Kidney epithelial cell (primary cell): Measurements from ENCODE around the gene LARP1. TPM values are rescaled to one million over a fixed set of nuclear protein-coding genes. Genes with fewer than 3 reads are reported as not detected.

Source experiments
- DNase-seq: peaks from one replicate; pipeline ENCODE4 v3.0.0-alpha.2; 2010; ENCODE audit warnings: low read depth
- H3K27me3 ChIP-seq: 2 replicates; pipeline ENCODE4 v1.6.0; 2011; ENCODE audit warnings: low read length; ENCODE audit not compliant: control insufficient read depth, insufficient read depth
- H3K36me3 ChIP-seq: 2 replicates; pipeline ENCODE4 v1.5.1; 2011; ENCODE audit warnings: low read length; ENCODE audit not compliant: control insufficient read depth, insufficient read depth
- H3K4me3 ChIP-seq: 2 replicates; pipeline ENCODE4 v1.5.1; 2011; ENCODE audit warnings: low read depth, mild to moderate bottlenecking, control low read depth, low read length
- CTCF ChIP-seq: IDR thresholded peaks from 2 replicates; pipeline ENCODE4 v1.5.1; 2011; ENCODE audit warnings: mild to moderate bottlenecking, moderate library complexity, low read length, control low read depth, inconsistent platforms; ENCODE audit not compliant: insufficient read depth, poor library complexity, severe bottlenecking
- total RNA-seq: library from RNA; depleted of rRNA; stranded (reverse); fragments of >200 nt; gene quantifications from 2 replicates; pipeline ENCODE4 v1.2.3, GENCODE V29; 2015

The LARP1 gene
- total RNA-seq, 1 donor from 2014 or later: 142 TPM

- no peak for TF ChIP-seq CTCF
- no peak for DNase-seq
- no peaks in the 10 kb centered on the region for H3K27me3 ChIP-seq
- H3K36me3 ChIP-seq: no peaks in the 10 kb centered on the region
- no peak overlapping the region for H3K4me3 ChIP-seq
Measured at GRCh38 chr5:154722097-154722496, 33.1 kb upstream of the LARP1 start.

DNA sequence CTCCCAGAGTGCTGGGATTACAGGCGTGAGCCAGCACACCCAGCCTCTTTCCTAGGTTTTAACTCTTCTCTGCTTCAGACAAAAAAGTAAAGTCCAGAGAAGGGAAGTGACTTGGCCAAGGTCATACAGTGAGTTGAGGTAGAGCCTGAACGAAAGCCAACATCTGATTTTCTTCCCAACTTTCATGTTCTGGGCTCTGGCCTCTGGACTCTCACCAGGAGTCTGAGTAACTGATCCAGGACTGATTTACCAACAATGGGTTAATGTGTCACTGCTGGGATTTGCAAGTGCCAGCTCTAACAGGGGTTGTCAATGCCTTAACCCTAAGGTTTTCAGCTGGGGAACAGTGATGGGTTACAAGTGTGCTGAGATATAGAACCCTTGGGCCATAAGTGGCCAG is 32.2 kb upstream of the LARP1 start:
- DNase-seq: no peak
- H3K27me3 ChIP-seq: no peaks in the 10 kb centered on the region

DNA sequence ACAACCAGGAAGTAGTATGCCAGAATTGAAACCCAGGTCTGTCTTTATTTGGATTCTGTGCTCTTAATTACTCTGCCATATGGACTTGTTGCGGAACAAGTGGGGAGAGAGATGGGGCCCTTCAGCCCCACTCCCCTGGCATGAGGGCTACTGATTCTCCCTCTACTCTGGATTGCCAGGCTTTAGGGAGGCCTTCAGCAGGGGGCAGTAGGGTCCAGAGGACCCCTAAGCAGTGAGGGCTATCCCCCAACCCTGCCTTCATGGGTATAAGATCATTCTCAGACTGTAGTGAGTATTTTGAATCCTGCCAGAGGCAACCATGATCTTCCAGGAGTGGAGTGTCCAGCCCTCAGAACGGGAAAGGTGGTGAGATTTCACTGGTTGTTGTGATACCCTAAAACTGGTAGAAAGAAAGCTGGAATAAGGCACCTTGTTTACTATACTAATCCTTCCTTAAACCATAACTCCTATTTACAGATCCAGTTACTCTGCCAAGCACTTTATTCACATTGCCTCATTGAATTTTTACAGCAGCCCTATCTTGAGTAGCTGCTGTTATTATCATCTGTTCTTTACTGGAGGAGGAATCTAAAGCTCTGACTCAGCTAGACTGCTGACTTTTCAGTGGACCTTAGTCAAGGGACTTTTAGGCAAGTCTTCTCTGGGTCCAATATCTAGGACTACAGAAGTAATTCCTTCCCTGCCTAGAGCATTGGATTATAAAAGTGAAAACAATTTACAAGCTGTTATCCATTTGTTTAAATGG is 31.3 kb upstream of the LARP1 start:
- no peak for DNase-seq
- Histone ChIP-seq H3K4me3 (no peak overlapping the region), H3K27me3 (no peaks in the 10 kb centered on the region), H3K36me3 (no peaks in the 10 kb centered on the region)
- no peak for TF ChIP-seq CTCF

More for the DNA sequence above, 32.2 kb upstream of the LARP1 start:
- no peaks in the 10 kb centered on the region for H3K36me3 ChIP-seq
- no peak for TF ChIP-seq CTCF
- no peak overlapping the region for H3K4me3 ChIP-seq

DNA sequence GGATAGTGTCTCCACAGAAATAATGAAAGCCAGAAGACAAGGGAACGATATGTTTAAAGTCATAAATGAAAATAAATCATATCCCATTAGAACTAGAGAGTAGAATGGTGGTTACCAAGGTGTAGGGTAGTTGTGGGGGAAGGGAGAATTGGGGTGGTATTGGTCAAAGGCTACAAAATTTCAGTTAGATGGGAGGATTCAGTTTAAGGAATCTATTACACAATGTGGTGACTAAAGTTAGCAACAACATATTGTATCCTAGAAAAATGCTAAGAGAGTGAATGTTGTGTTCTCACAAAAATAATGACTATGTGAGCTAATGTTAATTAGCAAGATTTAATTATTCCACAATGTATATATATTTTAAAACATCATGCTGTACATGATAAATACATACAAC is 27.8 kb upstream of the LARP1 start:
- Histone ChIP-seq H3K36me3 (no peaks in the 10 kb centered on the region), H3K27me3 (no peaks in the 10 kb centered on the region), H3K4me3 (no peak overlapping the region)
- no peak for TF ChIP-seq CTCF
- no peak for DNase-seq

DNA sequence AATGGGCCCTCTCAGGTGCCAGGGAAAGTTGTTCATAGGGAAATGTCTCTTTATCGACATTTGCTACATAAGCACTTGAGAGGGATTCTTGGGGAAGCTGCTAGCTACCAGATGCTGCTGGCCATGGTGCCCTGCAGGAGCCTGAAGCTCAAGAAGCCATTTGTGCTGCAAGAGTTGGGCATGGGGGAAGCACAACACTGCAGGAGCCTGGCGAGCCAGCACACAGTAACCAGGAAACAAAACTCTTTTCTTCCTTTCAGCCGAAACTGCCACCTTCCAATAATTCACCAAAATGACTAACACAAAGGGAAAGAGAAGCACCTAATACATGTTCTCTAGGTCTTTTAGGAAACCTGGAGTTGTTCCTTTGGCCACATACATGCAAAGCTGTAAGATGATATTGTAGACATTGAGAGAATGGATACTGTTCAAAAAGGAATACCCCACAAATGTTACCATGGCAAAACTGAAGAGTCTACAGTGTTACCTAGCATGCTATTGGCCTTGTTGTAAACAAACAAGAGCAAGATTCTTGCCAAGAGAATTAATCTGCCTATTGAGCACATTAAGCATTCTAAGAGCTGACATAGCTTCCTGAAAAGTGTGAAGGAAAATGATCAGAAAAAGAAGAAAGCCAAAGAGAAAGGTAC is 26.1 kb upstream of the LARP1 start:
- no peak for TF ChIP-seq CTCF
- H3K36me3 ChIP-seq: no peaks in the 10 kb centered on the region
- no peak for DNase-seq
- H3K4me3 ChIP-seq: no peak overlapping the region
- H3K27me3 ChIP-seq: no peaks in the 10 kb centered on the region
